GM19351 (cell line): ENCODE measurements around the gene LRRN2.
"Not testable (repeated sequence)": the region's sequence is repeated elsewhere in the genome, so short reads cannot be mapped to it uniquely, and the experiment has no call there.

ENCODE experiments used
- ATAC-seq: cut with Tn5 transposase; IDR thresholded peaks from one replicate; pipeline ENCODE4 v1.9.1; 2021; ENCODE audit warnings: mild to moderate bottlenecking, moderate library complexity; ENCODE audit not compliant: unreplicated experiment

The LRRN2 gene

DNA sequence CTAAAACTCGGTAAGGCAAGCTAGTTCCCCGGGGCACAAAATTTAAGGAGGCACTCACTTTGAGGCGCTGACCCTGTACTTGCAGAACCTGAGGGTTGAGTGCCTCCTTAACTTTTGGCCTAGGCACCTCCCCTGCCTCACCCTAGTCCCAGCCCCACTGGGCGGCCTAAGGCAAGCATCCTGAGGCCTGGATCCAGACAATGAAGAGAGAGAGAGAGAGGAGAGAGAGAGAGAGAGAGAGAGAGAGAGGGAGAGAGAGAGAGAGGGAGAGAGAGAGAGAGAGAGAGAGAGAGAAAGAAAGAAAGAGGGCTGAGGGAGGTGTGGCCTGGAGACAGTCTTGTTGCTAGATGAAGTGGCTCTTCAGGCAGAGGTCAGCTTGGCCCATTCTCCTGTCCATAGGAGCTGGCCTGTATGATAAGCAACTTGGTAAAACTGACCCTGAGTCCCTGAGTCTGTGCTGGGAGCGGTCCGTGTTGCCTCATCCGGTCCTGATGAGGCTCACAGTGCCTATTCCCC is 7.4 kb upstream of the LRRN2 start:
- ATAC-seq, result no peak

DNA sequence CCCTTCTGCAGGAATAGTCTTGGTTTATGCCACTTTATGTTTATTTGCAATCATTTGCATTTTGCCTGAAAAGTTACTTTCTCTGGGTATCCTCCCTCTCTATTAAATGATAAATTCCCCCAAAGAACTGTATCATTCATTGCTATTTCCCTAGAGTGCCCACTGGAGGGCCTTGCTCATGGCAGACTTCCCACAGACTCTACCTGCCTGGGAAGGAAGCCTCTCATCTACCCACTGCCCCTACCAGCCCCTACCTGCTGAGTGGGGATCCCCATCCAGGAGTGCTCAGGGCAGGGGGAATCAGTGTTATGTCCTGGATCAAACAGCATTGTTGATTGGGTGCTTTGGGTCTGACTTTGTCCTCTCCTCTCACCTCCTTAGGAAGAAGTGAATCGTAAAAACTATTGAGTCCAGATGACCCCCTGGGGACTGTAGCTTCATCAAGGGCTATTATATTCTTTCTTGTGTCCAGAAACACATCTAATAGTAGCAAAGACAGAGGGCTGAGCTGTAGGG is 6.8 kb upstream of the LRRN2 start:
- ATAC-seq, result no peak

DNA sequence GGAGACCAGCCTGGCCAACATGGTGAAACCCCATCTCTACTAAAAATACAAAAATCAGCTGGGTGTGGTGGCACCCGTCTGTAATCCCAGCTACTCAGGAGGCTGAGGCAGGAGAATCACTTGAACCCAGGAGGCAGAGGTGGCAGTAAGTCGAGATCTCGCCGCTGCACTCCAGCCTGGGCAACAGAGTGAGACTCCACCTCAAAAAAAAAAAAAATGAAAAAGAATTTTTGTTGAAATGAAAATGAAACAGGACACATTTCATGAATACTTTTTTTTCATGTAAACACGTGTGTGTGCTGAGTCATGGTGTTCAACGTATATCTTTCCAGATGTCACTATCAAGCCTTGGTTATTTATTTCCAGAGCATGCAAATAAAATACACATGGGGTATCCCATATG is 5.8 kb upstream of the LRRN2 start:
- not testable (repeated sequence) for ATAC-seq

DNA sequence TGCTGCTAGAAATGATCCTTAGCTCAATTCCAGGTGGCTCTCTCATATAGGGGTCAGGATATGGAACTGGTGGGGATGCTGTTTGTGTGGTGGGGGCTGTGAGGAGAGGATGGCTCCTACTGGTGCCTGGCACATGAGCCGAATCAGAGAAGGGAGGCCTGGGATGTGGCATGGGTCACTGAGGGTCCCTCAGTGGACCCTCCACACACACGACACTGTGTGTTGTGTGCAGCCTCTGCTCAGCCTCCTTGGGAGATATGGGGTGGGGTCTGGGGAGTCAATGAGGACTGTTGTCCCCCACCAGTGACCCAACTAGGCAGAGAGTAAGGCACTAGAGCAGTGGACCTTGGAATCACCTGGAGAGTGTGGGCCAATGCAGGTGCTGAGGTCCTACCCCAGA is 3.2 kb upstream of the LRRN2 start:
- ATAC-seq, result no peak

DNA sequence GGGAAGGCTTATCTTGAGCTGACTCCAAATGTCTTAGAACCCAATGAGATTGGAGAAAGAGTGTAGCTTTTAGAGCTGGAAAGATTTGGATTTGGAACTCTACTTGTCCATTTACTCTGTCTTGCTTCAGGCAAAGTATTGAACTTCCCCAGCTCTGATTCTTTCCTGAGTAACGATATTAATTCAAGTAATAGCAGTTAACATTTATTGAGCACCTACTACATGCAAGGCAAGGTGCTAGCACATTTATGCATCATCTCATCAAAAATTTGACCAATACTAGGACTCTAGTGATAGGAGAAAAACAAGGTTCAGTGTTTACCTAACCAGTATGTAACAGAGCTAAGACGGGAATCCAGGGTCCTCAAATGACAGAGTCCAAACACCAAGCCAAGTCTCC is 2.5 kb upstream of the LRRN2 start:
- ATAC-seq, result no peak

DNA sequence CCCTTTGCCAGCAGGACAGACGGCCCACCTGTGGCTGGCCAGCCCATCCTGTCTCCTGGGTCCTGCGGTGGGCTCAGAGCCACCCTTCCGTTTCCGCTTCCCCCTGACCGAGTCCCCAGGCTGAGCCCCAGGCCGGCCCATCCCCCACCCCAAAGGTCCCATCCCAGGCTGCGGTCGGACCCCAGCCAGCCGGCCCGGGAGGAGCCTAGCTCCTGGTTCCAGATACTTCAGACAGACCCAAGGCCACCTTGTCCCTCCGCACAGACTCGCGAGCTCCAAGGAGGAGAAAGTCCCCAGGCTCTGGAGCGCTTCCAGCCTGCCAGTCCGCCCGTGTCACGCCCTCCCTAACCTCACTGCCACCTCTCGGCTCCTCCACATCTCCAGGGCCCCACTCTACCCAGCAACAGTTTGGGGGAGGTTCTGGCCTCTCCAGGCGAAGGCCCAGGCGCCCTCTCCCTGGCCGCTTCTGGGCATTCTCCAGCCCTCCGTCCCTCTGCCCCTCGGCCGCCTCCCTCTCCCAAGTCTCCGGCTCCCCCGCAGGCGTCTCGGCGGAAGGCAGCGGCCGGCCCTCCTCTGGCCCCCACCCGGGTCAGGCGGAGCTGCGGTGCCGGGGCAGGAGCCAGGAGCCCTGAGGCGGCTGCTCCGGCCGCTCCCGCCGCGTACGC is 835 bp downstream of the LRRN2 start:
- ATAC-seq, result no peak

DNA sequence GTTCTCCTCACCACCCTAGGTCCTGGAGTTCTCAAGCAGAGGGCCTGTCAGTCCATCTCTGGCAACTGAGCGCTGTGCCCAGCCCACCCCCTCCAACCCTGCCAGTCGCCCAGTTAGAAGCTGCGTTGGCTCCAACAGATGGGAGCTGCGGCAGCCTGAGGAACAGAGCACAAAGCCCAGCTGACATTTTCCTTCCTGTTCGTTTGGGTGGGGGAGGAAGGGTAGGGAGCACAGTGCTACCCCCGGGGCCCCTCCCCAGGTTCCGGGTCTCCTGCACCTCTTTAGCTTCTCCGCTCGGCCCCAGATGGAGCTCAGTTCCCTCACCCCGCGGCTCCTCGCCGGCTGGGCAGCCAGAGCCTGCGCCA is 1.4 kb downstream of the LRRN2 start:
- no peak for ATAC-seq

DNA sequence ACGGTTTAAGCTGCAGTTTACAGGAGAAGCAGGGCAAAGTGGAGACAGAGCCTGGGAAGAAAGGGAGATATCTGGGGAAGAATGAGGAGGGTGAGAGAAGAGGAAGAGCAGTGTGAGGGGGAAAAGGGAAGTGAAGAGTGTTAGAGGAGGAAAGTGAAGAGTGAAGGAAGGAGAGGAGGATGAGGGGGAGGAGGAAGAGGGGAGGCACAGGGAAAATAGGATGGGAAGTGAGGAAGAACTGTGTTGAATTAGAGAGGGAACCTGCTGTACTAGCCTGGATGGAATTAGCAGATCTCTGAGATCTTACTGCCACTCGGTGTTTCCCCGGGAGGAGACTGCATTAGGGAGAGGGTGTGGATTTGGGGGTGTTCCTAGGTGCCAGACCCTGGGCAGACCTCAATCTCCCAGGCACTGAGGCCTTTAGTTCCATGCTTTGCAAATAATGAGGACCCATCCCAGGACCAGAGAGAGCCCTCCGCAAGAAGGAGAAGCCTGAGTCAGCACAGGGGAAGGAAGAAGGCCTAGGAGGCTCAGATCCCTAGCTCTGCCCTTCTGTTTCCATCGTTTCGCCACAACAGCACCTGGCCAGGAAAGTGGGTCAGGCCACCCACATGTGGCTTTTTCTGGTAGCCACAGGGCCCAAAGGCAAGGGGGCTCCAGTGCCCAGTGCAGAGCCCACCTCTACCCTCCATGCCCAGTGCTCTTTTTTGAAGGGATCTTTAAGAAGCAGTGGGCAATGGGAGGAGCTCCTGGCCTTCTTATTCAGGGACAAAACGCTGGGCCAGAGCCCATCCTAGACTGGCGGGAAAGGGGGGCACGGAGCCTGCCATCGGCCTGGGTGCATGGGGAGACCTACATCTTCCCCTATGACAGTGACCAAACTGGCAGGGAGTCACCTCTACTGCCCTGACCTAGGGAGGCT is 2.0 kb downstream of the LRRN2 start:
- ATAC-seq, result no peak

DNA sequence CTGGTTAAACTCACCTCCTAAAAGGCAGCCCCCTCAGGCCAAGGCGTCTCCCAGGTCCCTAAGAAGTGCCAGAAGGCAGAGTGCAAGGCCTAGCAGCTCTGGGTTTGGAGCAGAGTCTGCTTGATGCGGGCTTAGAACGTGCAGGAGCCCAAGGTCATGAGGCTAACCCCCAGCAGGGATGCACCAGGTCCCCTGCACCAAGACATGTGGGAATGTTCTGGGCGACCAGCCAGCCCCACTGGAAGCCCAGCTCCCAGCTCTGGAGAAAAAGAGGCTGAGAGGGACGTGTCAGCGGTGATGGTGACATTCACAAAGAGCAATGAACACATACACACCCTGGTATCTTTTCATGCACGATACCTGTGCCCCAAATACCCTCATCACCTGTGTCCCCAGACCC is 5.1 kb downstream of the LRRN2 start:
- ATAC-seq, result no peak

DNA sequence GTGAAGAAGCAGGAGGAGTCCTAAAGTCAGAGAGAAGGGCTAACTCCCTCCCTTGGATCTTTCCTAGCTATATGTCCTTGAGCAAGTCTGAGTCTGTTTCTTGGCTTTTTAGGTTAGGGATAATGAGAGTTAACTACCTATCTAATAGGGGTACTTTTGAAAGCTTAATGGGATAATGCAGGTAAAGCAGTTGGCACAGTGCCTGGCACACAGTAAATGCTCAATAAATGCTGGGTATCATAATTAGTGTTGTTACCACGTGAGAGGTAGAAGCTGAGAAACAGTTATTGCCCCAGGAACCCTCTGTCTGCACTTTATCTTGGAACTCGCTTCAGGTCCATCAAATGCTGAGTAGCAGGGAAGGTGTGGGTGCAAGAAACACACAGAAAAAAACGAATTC is 5.5 kb downstream of the LRRN2 start:
- no peak for ATAC-seq

DNA sequence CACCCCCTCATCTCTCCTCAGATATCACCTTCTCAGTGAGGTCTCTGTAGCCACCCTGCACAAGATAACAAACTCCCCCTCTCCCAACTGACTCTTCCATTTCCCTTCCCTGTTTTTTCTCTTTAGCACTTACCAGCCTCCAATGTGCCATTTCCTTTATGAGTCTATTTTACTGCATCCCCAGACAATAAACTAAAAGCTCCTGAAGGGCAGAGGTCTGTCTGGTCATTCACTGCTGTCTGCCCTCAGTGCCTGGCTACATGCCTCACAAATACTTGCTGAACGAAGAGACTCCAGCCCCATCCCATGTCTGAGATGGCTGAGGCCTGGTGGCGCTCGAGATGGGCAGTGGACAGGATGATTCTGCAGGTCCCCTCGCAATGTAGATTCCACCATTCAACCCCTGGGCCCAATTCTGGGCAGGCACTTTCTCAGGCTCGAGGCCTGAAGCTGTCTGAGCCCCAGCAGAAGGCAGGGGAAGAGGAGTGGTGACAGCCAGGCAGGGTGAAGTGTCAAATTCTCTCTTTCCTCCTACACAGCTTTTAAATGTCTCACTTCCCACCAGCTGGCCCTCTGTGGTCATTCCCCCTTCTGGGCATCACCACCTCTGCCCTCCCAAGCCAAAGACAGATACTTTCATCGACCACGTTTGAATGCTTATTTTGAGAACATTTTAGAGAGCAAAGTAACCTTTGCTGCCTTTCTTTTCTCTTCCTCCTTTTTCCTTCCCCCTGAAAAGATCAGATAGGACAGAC is 6.6 kb downstream of the LRRN2 start:
- no peak for ATAC-seq

DNA sequence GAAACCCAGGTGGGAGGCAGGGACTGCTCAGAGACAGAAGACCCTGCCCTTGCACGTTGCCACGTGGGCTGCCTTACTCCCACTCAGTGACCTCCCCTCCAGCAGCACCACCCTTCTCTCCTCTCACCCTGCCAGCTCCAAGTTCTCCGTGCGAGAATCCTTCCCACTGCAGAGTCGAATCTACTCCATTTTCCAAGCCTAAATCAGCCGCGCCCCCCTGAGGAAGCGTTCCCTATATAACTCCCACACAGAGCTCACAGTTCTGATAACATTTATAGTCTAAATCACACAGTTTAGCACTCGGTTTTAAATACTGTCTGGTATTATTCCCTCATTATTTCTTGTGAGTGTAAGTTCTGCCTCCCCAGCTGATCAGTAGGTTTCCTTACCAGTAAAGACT is 7.7 kb downstream of the LRRN2 start:
- no peak for ATAC-seq

DNA sequence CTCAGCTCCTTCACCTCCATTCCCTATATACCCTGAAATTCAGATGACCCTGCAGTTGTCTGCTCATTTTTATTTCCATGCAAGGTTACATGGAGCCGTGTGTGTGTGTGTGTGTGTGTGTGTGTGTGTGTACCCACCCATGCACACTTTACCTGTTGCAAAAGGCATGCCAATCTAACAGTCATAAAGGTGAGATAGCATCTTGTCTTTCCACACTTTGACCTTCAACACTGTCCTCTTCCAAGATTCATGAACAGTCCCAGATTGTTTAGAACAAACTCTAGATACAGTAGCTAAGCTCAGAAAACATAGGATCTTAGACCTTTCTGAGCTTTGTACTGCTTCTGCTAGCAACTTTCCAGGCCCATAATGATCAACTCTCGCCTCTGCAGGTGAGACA is 9.5 kb downstream of the LRRN2 start:
- ATAC-seq, result no peak

DNA sequence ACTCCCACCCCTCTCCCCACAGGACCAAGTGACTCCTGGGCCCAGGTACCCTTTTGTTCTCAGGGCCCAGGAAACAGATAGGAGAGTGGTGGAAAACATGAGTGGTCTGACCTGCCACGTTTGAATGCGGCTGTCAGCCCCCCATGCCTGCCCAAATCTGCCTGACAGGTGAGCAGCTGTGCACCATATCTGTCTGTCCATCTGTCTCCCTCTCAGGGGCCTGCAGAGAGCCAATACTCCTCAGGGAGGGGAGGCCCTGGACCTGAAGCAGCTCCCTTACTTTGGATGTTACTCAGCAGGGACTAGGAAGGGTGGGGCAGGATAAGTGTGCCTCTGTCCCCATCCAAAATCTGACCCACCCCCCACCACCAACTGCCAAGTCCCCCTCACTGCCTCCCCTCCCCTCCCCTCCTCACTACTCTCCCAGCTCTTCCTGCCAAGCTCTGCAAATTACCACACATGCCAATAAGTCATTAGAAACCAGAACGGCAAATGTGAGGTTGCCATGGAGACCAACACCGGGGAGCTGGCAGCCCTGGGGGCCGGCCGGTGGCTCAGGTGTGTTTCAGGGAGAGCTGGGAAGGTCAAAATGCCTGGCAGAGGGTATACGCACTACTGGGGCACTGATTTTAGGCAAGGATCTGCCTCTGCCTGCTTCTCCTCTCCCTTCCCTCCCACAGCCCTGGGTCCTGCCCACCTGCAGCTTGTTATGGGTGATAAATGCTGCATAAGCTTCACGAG is 11.5 kb downstream of the LRRN2 start:
- no peak for ATAC-seq

DNA sequence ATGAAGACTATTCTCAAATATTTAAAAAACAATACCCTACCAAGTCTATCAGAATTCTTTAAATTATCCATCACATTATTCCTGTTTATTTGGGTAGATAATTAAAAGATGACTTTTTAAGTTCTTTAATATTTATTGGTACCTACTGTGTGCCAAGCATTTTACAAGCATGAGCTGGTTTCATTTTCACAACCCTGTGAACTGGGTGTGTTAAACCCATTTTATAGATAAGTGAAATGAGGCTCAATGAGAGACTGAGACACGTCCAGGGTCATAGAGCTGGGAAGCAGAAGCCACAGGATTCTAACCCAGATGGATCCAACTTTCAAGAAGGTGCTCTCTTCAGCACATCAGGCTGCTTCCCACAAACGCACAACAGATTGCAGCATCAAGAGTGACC is 12.3 kb downstream of the LRRN2 start:
- ATAC-seq, result no peak

DNA sequence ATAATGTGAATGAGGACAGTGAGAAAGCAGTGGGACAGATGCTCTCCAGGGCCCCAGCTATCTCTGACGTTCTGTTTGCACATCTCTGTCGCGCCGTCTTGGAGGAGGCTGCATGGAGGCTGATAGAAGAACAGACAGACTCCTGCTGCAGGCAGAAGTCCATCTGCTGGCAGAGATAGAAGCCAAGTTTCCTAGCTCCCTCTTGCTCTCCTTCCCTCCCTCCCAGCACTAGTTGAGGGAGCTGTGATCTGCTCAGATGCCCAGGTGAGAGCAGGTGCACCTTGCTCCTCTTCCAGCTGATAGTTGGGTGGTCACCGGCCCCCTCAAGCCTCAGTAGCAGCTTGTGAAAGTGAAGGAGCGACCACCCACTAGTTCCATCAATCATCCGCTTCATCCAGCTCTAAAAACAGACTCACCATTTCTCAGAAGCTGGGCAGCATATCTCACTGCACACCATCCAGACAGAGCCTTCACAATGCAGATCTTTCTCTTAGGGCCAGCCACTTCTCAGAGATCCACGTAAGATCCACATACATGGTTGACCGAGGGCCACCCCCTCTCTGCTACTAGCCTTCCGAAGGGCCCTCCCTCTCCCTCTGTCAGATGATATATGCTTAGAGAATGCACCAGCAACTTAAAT is 12.9 kb downstream of the LRRN2 start:
- ATAC-seq, result no peak

DNA sequence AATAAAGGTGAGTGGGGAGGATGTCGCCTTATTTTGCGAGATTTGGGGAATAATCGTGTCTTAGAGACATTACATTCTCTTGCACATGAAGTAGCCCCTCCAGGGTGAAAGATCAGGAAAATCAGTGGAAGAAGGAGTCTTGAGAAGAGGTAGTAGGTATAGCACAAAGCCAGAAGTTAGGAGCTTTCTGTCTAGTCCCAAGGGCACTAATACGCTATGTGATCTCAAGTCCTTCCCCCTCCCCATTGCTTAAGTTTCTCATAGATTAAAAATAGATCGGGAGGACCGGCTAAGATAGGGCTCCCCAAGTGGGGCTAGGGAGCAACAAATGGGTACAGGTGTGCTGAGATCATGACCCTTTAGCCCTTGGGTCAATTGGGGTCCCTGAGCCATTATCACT is 13.5 kb downstream of the LRRN2 start:
- ATAC-seq, result no peak

DNA sequence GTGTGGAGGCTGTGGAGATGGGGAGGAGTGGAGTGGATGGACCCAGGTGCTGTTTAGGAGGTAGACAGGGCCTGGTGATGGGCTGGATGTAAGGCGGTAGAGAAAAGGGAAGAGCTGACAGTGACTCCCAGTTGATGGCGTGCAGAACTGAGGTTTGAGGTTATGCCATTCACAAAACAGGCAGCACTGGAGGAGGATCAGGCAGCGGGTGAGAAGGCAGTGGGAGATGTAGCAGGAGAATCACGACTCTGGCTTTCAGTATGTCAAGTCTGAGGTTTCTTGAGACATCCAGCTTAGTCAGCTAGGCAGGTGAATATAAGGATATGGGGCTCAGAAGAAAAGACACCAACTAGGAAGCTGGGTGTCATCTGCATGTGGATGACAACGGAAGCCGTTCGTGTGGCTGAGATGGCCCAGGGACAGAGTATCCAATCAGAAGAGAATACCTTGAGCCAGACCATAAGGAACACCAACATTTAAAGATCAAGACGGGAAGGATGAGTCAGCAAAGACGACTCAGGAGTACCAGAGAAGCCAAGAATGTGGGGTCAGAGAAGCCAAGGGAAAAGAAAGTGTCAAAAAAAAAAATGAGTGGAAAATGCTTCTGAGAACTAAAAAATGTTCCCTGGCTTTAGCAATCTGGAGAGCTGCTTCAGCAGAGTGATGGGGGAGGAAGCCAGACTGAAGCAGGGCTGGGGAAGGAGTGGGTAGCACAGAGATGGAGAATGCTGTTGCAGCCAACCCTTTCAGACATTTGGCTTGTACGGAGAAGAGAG is 15.2 kb downstream of the LRRN2 start:
- no peak for ATAC-seq

DNA sequence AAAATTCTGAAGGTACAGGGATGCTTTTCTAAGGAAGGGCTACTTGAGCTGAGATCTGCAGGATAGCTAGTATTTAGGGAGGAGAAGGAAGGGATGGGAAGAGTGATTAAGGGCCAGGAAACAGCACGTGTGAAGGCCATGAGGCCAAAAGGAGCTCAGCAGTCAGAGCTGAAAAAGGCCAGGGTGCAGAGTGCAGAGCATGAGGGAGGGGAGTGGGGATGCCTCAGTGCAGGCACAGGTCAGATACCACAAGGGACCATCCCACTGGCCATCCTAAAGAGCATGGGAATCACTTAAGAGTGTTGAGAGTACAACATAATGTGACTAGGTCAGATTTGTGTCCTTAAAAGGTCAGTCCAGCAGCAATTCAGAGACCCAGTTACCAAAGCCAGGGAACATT is 16.0 kb downstream of the LRRN2 start:
- no peak for ATAC-seq

DNA sequence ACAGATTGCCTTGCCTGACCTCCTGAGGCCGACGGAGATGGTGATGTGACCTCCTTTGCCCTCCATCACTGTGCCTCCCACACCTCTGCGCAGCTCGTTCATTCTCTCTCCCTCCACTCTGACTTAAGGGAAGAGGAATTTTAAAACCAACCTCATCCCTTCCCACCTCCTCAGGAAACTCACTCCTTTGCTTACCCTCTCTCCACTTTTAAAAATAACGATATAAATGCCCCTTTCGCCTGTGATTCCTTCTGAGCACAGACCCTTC is 21.2 kb downstream of the LRRN2 start:
- no peak for ATAC-seq
